ENCODE measurements around the gene TMEM87B.
"Not testable (repeated sequence)": the region's sequence is repeated elsewhere in the genome, so short reads cannot be mapped to it uniquely, and the experiment has no call there.

Gene TMEM87B

GRCh38 chr2:112075490-112076260, 20.6 kb downstream of the TMEM87B start:
- no peak for FAIRE-seq

- FAIRE-seq = no peak
Observed at GRCh38 chr2:112077814-112078213, 22.7 kb downstream of the TMEM87B start.

- no peak for FAIRE-seq
Observed at GRCh38 chr2:112081262-112081661, 26.2 kb downstream of the TMEM87B start.

- FAIRE-seq = no peak
Observed at GRCh38 chr2:112084689-112085374, 29.8 kb downstream of the TMEM87B start.

- no peak for FAIRE-seq
Observed at GRCh38 chr2:112085375-112085730, 30.3 kb downstream of the TMEM87B start.

- FAIRE-seq = no peak
Observed at GRCh38 chr2:112085916-112086669, 31.0 kb downstream of the TMEM87B start.

- no peak for FAIRE-seq
Observed at GRCh38 chr2:112087346-112088020, 32.4 kb downstream of the TMEM87B start.

GRCh38 chr2:112089375-112089774, 34.3 kb downstream of the TMEM87B start:
- no peak for FAIRE-seq

- no peak for FAIRE-seq
Observed at GRCh38 chr2:112092286-112093041, 37.4 kb downstream of the TMEM87B start.

GRCh38 chr2:112093216-112093615, 38.1 kb downstream of the TMEM87B start:
- FAIRE-seq = no peak

- FAIRE-seq = no peak
Observed at GRCh38 chr2:112095681-112096080, 40.6 kb downstream of the TMEM87B start.

GRCh38 chr2:112096098-112096497, 41.0 kb downstream of the TMEM87B start:
- FAIRE-seq = no peak

GRCh38 chr2:112108178-112108832, 53.2 kb downstream of the TMEM87B start:
- no peak for FAIRE-seq

- peak; percentile 54 for FAIRE-seq
Observed at GRCh38 chr2:112109278-112109677, 54.2 kb downstream of the TMEM87B start.

GRCh38 chr2:112110966-112111365, 55.9 kb downstream of the TMEM87B start:
- no peak for FAIRE-seq

GRCh38 chr2:112113354-112113753, 58.3 kb downstream of the TMEM87B start:
- FAIRE-seq = not testable (repeated sequence)

GRCh38 chr2:112118148-112118547, 63.1 kb downstream of the TMEM87B start:
- no peak for FAIRE-seq

- FAIRE-seq = peak; percentile 93
Observed at GRCh38 chr2:112121682-112122254, 66.7 kb downstream of the TMEM87B start.

GRCh38 chr2:112129060-112129459, 74.0 kb downstream of the TMEM87B start:
- no peak for FAIRE-seq

- no peak for FAIRE-seq
Observed at GRCh38 chr2:112133344-112133743, 78.3 kb downstream of the TMEM87B start.

GRCh38 chr2:112134120-112134519, 79.1 kb downstream of the TMEM87B start:
- no peak for FAIRE-seq

Data from TTC549 (cell line).